ENCODE results near the gene PGS1.
"Not testable (repeated sequence)": the region's sequence is repeated elsewhere in the genome, so short reads cannot be mapped to it uniquely, and the experiment has no call there.

PGS1 gene

DNA sequence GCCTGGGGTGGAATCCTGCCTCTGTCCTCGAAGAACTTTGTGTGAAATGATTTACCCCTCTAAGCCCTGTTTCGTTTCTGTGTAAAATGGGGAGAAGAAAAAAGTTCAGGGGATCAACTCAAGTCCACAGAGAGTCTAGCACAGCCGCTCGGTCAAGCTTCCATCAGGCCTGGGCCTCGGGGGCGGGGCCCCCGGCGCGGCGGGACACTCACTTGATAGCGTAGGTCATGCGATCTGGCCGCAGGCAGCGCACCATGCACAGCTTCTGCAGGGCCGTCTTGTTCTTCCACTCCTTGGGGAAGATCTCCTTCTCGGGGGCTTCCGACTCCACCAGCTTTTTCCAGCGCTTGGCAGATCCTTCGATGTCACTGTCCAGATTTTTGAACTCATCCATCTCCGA, 65.9 kb downstream of the PGS1 start:
- DNase-seq (ENCODE audit: low read depth in 3 of 3): no peak

DNA sequence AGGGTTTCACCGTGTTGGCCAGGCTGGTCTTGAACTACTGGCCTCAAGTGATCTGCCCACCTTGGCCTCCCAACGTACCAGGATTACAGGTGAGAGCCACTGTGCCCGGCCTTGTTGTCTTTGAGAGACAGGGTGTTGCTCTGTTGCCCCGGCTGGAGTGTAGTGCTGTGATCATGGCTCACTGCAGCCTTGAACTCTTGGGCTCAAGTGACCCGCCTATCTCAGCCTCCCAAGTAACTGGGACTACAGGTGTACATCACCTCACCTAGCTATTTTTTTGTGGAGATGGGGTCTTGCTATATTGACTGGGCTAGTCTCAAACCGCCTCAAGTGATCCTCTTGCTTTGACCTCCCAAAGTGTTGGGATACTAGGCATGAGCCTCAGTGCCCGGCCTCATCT, 68.4 kb downstream of the PGS1 start:
- no peak for DNase-seq (ENCODE audit: low read depth in 3 of 3)

DNA sequence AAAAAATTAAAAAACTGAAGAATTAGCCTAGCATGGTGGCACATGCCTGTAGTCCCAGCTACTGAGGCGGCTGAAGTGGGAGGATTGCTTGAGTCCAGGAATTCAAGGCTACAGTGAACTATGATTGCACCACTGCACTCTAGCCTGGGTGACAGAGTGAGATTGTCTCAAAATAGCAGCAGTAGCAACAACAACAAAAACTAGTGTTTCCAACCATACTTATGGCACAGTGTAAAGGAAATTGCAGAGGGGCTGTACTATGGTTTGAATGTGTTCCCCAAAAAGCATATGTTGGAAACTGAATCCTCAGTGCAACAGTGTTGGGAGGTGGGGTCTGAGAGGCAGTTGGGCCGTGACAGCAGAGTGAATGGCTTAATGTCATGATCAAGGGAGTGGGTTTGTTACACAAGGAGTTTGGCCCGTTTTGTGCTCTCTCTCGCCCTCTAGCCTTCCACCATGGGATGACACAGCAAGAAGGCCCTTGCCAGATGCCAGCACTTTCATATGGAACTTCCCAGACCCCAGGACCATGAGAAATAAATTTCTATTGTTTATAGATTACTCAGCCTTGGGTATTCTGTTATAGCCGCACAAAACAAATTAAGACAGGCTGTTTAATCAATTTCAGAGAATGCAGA, 70.0 kb downstream of the PGS1 start:
- DNase-seq (ENCODE audit: low read depth in 3 of 3): no peak

DNA sequence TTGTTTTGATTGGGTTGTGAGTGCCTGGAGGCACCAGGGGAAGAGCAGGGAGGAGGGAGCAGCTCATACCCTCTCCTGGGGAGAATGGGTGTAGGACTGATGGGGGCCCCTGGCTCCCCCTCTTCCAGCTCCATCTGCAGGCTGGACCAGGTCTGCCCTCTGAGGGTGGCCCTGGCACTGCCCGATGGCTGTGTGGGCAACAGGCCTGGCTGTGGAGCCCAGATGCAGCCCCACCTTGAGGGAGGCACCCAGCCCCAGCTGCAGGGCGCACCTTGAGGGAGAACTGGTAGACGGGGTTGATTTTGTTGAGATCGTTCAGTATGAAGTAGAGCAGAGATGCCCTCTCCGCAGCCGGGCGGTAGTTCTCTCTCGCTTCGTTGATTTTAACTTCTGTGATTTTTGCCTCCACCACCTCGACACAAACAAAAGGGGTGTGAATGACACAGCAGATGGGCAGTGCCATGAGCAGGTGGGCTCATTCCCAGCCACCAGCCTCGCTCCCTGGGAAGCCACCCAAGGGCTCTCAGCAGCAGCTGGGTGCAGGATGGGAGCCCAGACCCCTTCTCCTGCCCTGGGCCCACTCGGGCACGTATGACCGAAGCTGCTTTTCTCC, 71.6 kb downstream of the PGS1 start:
- DNase-seq (ENCODE audit: low read depth in 3 of 3): no peak

DNA sequence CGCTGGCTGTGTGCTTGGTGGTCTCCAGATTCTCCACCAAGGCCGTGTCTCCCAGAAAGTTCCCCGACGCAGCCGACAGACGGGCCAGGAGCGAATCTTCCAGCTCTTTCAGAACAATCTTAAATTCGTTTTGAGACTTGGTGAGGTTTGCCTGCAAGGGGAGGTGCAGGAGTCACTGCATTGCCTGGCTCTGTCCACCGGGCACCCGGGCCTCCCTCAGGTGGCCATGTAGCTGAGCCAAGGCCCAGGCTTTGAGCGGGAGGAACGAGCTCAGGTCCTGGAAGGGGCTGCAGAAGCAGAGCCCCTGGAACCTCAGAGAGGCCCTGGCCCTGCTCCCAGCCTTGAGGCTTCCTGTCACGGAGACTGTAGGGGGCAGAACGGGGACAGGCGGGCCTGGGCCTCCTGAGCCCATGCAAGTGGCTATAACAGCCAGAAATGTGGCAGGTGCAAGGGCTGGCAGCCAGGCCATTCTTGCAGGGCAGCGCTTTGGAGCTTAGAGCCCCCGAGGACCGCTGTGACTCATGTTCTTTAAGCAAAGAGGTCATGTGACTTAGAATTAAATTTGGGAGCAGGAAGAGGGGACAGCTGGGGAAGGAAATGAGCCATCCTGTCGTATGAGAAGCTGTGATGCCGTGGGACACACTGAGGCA, 72.4 kb downstream of the PGS1 start:
- DNase-seq (ENCODE audit: low read depth in 3 of 3): no peak

DNA sequence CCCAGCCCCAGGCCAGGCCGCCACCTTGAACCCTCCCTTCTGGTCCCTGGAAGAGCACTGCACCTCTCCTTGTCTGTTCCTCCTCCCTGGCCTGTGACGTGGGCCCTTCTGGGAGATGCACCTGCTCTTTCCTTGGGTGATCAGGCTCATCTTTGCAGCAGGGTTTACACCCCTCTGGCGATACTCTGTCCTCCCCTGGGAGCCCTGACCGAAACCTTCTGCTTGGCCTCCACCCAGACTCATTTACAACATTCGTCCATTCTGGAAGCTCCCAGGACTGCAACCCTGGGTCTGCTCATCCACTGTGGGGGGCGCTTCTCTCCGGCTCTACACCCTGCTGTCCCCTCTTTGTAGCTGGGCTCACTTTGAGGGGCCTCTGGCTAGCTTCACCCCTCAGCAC, 73.3 kb downstream of the PGS1 start:
- DNase-seq (ENCODE audit: low read depth in 3 of 3): no peak

DNA sequence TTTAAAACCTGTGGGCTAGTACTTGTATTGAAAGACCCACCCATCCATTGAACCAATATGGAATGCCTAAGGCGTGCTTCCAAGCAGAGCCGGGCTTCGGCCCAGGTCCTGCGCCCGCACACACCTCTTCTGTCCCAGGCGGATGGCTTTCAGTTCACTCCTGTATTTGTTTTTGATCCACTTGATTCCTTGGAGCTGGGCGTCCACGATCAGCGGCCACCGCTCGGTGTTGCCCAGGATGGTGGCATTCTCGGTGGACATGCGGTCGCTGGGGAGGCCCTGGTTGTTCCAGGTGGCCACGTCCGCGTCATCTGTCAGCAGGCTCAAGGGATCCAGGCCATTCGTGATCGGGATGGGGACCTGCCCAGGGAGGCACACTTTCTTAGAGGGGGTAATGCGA, 75.9 kb downstream of the PGS1 start:
- no peak for DNase-seq (ENCODE audit: low read depth in 3 of 3)

DNA sequence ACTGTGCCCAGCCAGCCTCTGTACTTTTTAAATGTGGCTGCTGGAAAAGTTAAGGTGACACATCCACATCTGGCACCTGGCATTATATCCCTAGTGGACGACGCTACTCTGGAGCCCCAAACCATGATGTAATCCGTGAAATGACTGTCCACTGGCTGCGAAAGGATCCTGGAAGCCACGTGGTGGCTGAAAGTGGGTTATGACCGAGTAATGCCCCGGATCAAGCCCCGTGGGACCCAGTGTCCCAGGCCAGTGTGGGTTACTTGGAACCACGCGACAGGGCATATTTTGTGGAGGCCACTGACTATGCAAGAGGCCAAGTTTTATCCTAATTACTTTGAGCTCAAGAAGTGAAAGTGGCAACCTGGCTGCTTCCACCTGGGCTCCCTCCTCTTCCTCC, 79.6 kb downstream of the PGS1 start:
- DNase-seq (ENCODE audit: low read depth in 3 of 3): no peak

DNA sequence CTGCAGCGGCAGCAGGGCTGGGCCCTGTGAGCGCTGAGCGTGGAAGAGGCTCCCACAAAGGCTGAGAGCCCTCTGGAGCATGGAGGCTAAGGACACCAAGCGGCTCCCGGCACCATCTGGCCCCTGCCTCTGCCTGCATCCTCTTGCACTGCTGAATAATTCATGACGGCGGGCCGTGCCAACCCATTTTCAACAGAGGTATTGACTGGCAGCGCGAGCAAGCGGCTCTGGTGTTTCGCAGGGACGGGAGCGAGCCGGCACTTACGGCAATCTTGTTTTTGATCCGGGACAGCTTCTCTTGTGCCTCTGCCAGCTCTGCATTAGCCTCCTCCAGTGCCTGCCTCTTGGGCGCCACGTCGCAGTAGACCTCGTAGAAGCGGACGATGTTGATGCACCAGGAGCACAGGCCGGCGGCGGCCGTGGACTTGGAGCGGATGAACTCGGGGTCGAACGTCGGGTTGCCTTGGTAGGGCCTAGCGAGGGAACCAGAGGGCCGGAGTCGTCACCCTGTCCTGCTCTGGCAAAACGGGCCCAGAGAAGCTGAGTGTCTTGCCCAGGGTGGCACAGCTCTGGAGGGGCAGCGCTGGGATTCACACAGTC, 80.4 kb downstream of the PGS1 start:
- no peak for DNase-seq (ENCODE audit: low read depth in 3 of 3)

DNA sequence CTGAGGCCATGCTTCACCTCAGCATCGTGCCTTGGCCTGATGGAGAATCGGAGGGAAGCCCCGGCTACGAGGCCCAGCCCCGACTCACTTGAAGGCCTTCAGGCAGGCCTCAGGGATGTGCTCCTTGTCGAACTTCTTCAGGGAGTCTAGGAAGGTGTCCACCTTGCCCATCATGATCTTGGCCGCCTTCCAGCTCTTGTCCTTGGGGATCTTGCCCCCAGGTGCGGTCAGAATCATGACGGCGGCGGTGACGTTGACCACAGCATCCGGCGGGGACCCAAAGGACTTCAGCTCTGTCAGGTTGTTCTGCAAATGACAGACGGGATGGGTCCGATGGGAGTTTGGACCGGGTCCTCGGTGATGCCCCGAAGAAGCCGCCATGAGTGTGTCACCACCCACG, 81.2 kb downstream of the PGS1 start:
- no peak for DNase-seq (ENCODE audit: low read depth in 3 of 3)

DNA sequence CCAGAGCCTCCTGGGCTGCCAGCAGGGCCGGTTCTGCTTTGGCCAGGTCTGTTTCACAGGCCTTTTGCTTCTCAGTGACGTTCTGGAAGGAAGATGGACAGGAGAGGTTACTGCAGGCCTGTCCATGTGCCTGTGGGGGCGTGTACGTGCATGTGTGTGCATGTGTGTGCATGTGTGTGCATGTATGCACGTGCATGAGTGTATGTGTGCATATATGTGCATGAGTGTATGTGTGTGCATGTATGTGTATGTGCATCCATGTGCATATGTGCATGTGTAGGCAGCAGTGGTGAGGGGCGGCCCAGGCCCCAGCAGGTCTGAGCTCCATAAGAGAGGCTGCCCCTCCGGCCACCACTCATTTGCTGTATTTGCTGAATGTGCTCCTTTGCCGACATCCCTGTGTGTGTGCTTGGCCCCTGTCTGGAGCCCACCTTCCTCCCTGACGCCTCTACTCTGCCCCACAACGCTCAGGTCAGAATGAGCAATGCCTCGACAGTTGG, 81.8 kb downstream of the PGS1 start:
- no peak for DNase-seq (ENCODE audit: low read depth in 3 of 3)

DNA sequence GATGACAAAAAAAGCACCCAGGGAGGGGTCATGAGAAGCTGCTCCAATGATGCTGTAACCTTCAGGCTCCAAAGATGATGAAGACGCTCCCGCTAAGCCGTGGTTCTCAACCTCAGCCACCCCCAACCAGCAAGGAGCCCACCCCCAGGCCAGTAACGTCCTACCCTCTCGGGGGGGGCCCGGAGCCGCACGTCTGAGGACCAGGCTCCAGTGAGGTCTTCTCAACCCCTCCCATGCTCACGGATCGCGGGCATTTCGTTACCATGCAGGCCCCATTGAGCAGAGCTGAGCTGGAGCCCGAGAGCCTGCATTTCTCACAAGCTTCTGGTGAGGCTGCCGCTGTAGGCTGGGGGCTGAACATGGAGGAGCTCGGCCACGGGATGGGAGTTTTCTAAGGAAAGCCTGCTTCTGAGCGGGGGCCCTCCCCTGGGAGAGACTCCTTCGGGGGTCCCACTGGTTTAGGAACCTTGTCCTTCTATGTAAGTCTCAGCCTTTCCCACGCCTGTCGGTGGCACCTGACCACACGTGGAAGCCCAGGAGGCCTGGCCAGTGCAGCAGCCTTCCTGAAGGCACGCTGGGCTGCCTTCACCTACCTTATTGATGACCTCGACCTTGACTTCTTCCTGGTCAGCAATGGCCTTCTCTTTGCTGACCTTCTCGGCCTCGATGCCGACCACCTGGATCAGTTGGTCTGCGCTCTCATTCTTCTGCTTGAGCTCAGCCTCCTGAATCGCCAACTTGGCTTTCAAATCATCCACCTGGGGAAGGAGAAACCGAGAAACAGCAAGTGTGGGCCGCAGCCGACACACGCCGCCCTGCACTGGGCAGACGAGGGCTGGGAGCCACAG, 82.7 kb downstream of the PGS1 start:
- no peak for DNase-seq (ENCODE audit: low read depth in 3 of 3)

DNA sequence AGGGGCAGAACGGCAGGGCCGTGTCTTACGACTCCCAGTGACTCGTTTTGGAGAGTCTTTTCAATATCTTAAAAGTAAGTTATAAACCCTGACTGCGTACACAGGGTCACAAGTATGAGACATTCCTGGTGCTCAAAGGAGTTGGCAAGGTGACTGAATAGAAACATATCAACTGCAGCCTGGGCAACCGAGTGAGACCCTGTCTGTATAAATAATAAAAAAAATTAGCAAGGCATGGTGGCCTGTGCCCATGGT, 83.3 kb downstream of the PGS1 start:
- DNase-seq (ENCODE audit: low read depth in 3 of 3): no peak

DNA sequence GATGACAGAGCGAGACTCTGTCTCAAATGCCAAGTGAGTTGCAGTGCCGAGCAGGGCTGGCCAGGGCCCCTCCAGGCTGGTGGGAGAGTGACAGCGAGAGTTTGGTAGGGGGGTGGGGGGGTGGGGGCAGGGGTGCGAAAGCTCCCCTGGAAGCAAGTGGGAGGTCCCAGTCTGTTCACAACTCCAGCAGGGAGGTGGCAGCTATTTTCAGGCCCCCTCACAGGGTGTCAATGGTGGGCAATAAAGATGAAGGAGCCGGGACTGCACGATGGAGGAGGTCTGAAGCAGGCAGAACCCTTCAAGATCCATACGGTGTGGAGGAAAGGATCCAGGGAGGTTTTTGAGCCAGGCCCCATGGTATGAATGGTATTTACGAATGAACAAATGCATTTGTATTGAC, 83.7 kb downstream of the PGS1 start:
- no peak for DNase-seq (ENCODE audit: low read depth in 3 of 3)

DNA sequence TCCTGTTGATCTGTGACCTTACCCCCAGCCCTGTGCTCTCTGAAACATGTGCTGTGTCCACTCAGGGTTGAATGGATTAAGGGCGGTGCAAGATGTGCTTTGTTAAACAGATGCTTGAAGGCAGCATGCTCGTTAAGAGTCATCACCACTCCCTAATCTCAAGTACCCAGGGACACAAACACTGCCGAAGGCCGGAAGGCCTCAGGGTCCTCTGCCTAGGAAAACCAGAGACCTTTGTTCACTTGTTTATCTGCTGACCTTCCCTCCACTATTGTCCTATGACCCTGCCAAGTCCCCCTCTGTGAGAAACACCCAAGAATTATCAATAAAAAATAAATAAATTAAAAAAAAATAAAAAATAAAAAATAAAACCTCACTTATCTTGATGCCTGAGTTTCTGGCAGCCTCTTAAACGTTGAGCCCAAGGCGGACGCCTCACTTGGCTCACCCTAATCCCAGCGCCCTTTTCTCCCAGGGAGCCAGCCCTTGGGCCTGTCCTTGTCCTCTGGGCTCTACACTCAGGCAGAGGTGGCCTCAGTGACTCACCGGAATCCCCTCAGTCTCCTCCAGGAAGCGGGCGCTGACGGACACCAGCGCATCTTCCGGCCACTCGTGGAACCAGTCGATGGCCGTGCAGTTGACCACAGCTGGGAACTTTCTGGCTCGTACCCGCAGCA, 87.8 kb downstream of the PGS1 start:
- not testable (repeated sequence) for DNase-seq (ENCODE audit: low read depth in 3 of 3)

DNA sequence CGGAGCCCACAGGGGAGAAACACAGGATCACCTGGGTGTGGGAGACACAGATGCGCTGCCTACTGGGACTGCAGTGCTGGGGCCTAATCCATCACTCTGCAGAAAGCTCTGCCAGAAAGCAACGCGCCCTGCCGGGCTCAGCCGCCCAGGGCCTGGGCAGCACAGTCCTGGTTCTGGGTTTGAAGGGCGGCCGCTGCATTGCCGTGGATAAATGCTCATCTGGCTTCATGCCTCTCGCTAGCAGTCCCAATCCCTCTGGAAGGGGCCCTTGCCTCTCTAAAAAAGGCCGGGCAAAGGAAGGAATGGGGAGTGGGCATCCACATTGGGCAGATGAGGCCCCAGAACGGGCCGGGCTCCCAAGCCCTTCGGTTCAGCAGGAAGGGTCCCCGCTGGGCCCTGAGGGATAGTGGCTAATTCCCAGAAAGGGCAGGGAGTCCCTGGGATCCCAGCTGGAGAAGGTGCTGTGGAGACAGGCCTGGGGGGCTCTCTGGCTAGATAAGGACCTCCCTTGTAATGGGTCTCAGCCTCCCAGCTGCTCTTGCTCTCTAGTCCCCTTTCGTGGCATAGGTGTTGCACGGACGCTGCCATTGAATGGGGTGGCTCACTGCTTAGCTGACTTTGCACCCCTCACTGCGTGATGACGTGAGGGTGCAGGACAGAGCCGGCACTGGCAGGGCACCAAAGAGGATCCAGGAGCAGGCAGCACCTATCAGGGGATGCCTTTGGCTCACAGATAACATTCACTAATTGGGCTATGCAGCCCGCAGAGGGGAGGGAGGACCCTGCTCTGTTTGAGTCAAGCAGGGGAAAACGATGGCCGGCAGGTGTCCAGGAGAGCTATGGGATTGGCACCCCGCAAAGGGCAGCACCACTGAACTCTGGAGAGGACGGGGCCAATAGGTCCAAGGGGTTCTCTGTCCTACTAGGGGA, 88.6 kb downstream of the PGS1 start:
- no peak for DNase-seq (ENCODE audit: low read depth in 3 of 3)

DNA sequence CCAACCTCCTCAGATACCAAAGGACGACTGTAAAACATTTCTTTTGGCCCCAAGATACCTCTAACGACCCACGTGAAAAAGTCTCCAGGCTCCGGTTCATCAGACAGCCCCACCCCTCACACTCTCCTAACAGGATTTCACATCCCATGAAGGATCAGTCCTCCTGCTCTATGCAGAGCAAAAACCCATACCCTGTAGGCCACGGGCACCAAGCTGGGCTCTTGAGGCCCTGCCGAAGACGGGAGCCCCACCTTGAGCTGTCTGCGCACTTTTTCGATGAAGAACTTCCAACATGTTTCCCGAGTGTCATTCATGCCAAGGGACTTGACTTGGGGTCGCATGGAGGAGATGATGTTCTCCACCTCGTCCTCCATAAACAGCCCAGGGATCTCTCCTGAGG, 89.9 kb downstream of the PGS1 start:
- no peak for DNase-seq (ENCODE audit: low read depth in 3 of 3)

DNA sequence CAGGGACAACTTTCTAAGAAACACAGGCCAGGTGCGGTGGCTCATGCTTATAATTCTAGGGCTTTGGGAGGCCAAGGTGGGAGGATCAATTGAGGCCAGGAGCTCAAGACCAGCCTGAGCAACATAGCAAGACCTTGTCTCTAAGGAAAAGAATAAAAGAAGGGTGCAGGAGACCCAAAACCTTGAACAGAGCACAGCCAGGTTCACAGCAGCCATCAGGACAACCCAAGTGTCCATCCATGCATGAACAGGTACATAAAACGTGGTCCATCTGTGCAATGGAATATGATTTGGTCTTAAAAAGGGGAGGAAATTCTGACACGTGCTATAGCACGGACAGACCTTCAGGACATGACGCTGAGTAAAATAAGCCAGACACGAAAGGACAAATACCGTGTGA, 91.0 kb downstream of the PGS1 start:
- DNase-seq (ENCODE audit: low read depth in 3 of 3): no peak

DNA sequence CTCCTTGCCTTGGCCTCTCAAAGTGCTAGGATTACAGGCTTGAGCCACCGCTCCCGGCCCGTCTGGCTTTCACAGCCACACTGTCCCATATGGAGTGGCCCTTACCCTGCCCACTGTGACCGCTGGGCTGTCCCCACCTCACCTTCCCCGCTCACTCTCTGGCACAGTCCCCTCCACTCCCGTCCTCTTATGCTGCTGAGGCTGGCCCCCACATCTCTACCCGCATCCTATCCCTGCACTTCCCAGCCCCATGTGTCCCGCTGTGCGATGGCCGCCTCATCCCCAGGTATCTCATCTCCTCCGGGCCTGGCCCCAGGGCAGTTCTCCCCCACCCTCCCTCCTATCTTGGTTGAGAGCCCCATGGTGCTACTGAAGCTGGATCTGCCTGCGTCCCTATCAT, 93.2 kb downstream of the PGS1 start:
- no peak for DNase-seq (ENCODE audit: low read depth in 3 of 3)

DNA sequence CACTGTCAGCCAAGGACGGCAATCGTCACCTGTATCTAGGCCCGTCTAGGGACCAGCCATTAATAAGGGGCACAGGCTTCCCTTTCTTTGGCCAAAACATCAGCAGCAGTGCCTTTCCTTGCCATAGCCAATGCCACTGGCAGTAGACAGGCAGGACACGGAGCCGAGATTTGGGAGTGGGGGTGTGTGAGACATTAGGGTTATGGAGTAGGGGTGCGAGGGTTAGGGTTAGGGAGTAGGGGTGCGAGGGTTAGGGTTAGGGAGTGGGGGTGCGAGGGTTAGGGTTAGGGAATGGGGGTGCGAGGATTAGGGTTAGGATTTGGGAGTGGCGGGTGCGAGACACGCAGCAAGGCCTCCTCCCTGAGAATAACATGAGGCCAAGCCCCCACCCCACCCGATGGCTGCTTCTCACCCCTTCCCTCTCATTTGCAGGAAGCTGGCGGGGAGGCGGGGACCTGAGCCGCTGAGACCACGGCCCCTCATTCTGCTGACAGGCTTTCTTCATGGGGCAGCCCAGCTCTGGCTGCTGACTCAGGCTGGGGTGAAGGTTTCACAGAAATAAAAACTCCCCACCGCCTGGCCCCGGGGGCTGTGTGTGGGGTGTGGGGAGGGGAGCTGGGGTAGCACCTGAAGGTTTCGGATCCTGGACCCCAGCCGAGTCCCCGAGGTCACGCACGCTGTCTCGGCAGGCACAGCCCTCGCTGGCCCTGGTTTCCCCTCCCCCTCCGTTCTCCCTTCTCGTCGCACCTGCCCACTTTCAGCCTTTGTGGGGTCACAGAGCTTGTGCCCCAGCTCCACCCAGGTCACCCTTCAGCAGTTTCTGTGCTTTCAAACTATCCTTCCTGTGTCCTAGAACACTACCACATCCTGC, 93.8 kb downstream of the PGS1 start:
- DNase-seq (ENCODE audit: low read depth in 3 of 3): no peak

Measured in stimulated activated CD4-positive, alpha-beta T cell treated with anti-CD3 and anti-CD28 coated beads, TNF-alpha, amount 100 ng/mL, for 4 hours (primary cell).